ENCODE results near the gene TMEM62. TPM values are rescaled to one million over a fixed set of nuclear protein-coding genes. Genes with fewer than 3 reads are reported as not detected.

Gene TMEM62
- polyA plus RNA-seq: 10 to 100 TPM in 2 of 3 donors, 1 to 10 TPM in 1; 9.3 to 12.7 (median 12.5) TPM

DNA sequence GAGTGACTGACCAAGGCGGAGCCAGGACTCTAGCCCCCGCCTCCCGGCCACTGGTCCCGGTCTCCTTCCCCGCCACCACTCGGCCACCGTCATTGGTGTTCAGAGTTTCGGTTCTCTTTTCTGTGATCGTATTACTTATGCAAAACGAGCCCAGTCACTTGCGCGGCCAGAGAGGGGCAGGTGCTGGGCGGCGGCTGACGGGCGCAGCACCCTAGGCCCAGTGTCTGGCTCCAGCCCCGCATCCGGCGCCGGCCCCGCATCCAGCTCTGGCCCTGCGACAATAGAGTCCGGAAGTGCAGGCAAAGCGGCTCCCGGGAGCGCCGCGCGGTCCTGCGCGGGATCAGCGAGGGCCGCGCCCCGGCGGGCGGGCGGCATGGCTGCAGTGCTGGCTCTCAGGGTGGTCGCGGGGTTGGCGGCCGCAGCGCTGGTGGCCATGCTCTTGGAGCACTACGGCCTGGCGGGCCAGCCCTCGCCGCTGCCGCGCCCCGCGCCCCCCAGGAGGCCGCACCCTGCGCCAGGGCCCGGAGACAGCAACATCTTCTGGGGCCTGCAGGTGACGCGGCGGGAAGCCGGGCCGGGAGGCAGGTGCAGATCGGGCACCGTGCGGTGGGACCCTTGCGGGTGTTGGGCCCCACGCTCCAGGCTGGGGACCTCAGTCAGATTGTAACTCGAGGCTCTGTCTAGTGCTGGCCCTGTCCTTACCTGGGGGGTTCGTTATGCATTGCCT lies at the start of gene TMEM62:
Gene TMEM62 (plus strand): TSS at position 157 of the 727 bp plus-strand sequence. CDS start 217 bp downstream, at position 374.
- Mint-ChIP-seq H3K27me3 (ENCODE audit: low read depth in 3 of 3) (peaks cover 2 to 11% (median 2%) of the 10 kb centered on the region in 3 donors), H3K9me3 (peaks cover 0 to 6% (median under 1%) of the 10 kb centered on the region in 6 donors), H3K27ac (peak within 1 kb of the TSS; percentile 93 to 97 (median 95)), H3K4me1 (peaks cover 25 to 44% of the 10 kb centered on the region in 2 donors), H3K36me3 (peaks cover 9 to 14% (median 11%) of the 10 kb centered on the region in 3 donors), H3K4me3 (peak within 1 kb of the TSS; percentile 92 to 95 (median 93))
- DNase-seq: peak; percentile 79 to 80 (median 79)

DNA sequence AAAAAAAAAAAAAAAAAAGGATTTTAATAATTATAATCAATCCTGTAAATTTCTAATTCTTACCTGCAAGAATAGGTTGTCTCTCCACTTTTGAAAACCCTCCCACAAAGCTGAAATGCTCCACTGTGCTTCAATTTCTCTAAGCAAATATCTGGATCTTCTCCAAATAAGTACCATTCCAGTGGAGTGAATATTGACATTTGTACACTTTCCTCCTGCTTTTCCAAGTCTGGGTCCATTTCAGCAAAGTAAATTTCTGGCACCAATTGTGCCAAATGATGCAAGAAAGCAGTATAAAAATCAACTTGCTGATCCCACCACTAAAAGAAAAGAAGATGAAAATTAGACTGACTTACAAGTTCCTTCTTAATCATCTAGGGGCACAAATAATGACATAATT lies 47.5 kb upstream of the TMEM62 start:
- peaks cover 9 to 25% (median 23%) of the 10 kb centered on the region in 3 donors for H3K36me3 Mint-ChIP-seq
- peak overlapping the region in 3 of 6 donors; percentile 7 to 51 (median 17) for H3K27ac Mint-ChIP-seq
- no peak for DNase-seq
- no peaks in the 10 kb centered on the region for H3K27me3 Mint-ChIP-seq (ENCODE audit: low read depth in 3 of 3)
- no peak overlapping the region for H3K4me3 Mint-ChIP-seq
- no peaks in the 10 kb centered on the region for H3K9me3 Mint-ChIP-seq
- peaks cover 34 to 48% of the 10 kb centered on the region in 2 donors for H3K4me1 Mint-ChIP-seq

DNA sequence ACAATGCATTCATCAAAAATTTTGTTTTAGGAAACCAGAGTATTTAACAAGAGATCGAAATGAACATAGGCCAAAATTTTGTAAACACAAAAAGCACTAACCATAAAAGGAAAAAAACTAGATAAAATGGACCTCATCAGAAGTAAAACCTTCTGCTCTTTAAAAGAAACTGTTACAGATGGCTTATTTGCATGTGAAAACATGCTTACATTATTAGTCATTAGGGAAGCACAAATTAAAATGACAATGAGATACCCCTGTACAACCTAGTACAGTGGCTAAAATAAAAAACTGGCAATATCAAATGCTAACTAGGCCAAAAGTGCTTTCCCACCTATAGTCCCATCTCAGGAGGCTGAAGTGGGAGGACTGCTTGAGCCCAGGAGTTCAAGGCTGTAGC lies 46.8 kb upstream of the TMEM62 start:
- Mint-ChIP-seq H3K4me1 (peaks cover 34 to 48% of the 10 kb centered on the region in 2 donors), H3K36me3 (peaks cover 9 to 25% (median 23%) of the 10 kb centered on the region in 3 donors), H3K9me3 (no peaks in the 10 kb centered on the region), H3K27ac (peak overlapping the region in 4 of 6 donors; percentile 39 to 71 (median 54)), H3K4me3 (no peak overlapping the region), H3K27me3 (ENCODE audit: low read depth in 3 of 3) (no peaks in the 10 kb centered on the region)
- no peak for DNase-seq

DNA sequence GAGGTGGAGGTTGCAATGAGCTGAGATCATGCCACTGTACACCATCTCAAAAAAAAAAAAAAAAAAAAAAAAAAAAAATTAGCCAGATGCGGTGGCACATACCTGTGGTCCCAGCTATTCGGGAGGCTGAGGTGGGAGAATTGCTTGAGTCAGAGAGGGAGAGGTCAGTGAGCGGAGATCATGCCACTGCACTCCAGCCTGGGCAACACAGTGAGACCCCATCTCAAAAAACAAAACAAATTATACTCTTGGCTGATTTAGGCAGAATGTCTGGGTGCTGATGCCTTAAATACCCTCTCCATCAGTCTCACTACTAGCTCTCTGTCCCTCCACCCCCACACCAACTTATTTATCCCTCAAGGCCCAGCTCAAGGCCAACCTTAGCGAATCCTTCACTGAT lies 41.5 kb upstream of the TMEM62 start:
- Mint-ChIP-seq H3K4me1 (peaks cover 39 to 75% of the 10 kb centered on the region in 2 donors), H3K9me3 (no peaks in the 10 kb centered on the region), H3K4me3 (no peak overlapping the region), H3K27me3 (ENCODE audit: low read depth in 3 of 3) (peaks cover 0 to 2% (median 0%) of the 10 kb centered on the region in 3 donors), H3K27ac (peak overlapping the region in 3 of 6 donors; percentile 28 to 77 (median 58)), H3K36me3 (peaks cover 4 to 10% (median 4%) of the 10 kb centered on the region in 3 donors)
- no peak for DNase-seq

DNA sequence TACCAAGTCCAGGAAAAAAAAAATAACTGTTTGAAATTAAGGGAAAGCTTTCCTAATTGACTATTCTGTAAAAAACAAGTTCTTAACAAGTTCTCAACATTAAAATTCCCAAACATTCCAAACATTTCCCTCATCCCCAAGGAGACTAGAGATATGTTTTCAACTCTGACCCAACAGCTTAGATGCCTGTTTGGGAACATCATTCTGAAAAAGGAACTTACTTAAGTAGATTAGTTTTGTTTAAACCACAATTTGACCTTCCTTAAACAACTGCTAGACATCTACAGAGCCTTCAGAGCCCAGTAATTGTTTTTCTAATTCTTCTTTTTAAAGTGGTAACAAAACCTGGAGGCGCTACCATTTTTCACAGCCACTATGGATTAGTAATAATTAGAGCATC lies 40.4 kb upstream of the TMEM62 start:
- Mint-ChIP-seq H3K4me1 (peaks cover 45 to 79% of the 10 kb centered on the region in 2 donors), H3K9me3 (no peaks in the 10 kb centered on the region), H3K36me3 (peaks cover 4 to 10% (median 10%) of the 10 kb centered on the region in 3 donors), H3K27me3 (ENCODE audit: low read depth in 3 of 3) (peaks cover 0 to 2% (median 0%) of the 10 kb centered on the region in 3 donors), H3K27ac (no peak overlapping the region), H3K4me3 (no peak overlapping the region)
- no peak for DNase-seq

DNA sequence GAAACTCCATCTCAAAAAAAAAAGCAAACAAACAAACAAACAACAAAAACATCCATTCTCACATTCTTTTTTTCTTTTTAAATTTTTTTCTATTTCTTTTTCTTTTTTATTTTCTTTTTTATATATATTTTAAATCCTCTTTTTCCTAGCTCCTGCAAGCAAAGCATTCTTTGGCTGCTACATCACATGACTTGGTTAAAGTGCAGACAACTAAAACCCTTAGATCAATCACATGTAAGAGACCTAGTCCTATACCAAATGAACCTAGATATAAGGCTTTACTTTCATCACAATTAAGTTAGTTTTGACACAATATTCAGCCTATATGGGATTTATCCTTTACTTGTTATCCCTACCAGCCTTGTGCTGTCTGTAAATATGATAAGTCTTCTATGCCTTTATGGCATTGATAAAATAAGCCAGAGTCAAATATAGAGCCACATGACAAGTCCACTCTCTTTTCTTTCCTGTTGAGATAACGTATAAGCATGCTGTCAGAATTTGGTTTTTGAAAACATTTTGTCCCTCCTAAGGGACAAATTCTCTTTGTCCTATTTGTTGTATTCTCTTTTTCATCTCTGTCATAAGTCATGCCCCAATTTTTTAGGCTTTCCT lies 38.9 kb upstream of the TMEM62 start:
- Mint-ChIP-seq H3K4me3 (no peak overlapping the region), H3K27me3 (ENCODE audit: low read depth in 3 of 3) (peaks cover 0 to 2% (median 0%) of the 10 kb centered on the region in 3 donors), H3K27ac (peak overlapping the region in 4 of 6 donors; percentile 2 to 61 (median 24)), H3K4me1 (peaks cover 43 to 81% of the 10 kb centered on the region in 2 donors), H3K9me3 (no peaks in the 10 kb centered on the region), H3K36me3 (peaks cover 6 to 10% (median 10%) of the 10 kb centered on the region in 3 donors)
- no peak for DNase-seq

DNA sequence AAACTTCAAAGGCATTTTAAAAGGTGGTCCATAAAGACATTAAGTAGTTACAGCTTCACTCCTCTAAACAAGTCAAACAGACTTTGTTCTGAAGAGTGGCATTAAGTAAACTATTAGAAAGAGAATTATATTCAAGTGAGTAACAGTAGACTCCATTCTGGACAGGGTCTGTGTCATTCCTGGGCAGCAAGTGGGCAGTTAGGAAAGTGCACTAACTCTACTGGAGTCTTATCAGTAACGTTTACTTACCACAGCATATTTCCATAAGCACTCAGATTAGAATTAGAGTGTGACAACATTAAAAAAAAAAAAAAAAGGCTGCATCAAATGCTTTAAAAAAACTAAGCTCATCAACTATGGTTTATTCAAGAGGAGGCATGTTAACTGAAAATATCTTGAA lies 38.1 kb upstream of the TMEM62 start:
- peak overlapping the region in 3 of 6 donors; percentile 3 to 29 (median 22) for H3K27ac Mint-ChIP-seq
- peaks cover 42 to 81% of the 10 kb centered on the region in 2 donors for H3K4me1 Mint-ChIP-seq
- DNase-seq: no peak
- H3K4me3 Mint-ChIP-seq: no peak overlapping the region
- peaks cover 0 to 2% (median 0%) of the 10 kb centered on the region in 3 donors for H3K27me3 Mint-ChIP-seq (ENCODE audit: low read depth in 3 of 3)
- no peaks in the 10 kb centered on the region for H3K9me3 Mint-ChIP-seq
- H3K36me3 Mint-ChIP-seq: peaks cover 8 to 13% (median 13%) of the 10 kb centered on the region in 3 donors

DNA sequence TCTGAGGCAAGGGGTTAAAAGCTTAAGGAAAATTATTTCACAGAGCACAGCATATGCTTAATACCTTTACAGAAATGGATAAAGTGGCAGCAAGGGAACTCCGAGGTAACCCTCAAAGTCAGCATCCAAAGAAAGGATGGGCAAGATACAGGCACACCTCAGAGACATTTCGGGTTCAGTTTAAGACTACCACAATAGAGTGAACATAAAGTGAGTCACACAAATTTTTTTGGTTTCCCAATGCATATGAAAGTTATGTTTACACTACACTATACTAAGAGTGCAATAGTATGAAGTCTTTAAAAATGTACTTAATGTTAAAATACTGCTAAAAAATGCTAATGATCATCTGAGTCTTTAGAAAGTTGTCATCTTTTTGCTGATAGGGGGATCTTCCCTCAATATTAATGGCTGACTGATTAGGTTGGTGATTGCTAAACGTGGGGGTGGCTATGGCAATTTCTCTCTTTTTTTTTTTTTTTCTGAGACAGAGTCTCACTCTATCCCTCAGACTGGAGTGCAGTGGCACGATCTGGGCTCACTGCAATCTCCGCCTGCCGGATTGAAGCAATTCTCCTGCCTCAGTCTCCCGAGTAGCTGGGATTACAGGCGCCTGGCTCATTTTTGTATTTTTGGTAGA lies 37.6 kb upstream of the TMEM62 start:
- Mint-ChIP-seq H3K27ac (peak overlapping the region in 2 of 6 donors; percentile 22 to 29), H3K4me3 (no peak overlapping the region), H3K36me3 (peaks cover 9 to 15% (median 14%) of the 10 kb centered on the region in 3 donors)

DNA sequence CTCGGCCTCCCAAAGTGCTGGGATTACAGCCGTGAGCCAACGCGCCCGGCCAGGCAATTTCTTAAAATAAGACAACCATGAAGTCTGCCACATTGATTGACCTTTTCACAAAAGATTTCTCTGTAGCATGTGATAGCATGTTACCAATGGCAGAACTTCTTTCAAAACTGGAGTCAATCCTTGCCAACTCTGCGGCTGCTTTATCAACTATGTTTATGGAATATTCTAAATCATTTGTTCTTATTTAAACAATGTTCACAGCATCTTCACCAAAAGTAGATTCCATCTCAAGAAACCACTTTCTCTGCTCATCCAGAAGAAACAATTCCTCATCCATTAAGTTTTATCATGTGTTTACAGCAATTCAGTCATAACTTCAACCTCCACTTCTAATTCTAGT lies 37.0 kb upstream of the TMEM62 start:
- H3K9me3 Mint-ChIP-seq: no peaks in the 10 kb centered on the region
- peaks cover 48 to 88% of the 10 kb centered on the region in 2 donors for H3K4me1 Mint-ChIP-seq
- H3K36me3 Mint-ChIP-seq: peaks cover 14 to 17% (median 15%) of the 10 kb centered on the region in 3 donors

More for the DNA sequence above, 37.6 kb upstream of the TMEM62 start:
- no peak for DNase-seq
- no peaks in the 10 kb centered on the region for H3K9me3 Mint-ChIP-seq
- H3K27me3 Mint-ChIP-seq (ENCODE audit: low read depth in 3 of 3): peaks cover 0 to 2% (median 1%) of the 10 kb centered on the region in 3 donors
- peaks cover 42 to 82% of the 10 kb centered on the region in 2 donors for H3K4me1 Mint-ChIP-seq

DNA sequence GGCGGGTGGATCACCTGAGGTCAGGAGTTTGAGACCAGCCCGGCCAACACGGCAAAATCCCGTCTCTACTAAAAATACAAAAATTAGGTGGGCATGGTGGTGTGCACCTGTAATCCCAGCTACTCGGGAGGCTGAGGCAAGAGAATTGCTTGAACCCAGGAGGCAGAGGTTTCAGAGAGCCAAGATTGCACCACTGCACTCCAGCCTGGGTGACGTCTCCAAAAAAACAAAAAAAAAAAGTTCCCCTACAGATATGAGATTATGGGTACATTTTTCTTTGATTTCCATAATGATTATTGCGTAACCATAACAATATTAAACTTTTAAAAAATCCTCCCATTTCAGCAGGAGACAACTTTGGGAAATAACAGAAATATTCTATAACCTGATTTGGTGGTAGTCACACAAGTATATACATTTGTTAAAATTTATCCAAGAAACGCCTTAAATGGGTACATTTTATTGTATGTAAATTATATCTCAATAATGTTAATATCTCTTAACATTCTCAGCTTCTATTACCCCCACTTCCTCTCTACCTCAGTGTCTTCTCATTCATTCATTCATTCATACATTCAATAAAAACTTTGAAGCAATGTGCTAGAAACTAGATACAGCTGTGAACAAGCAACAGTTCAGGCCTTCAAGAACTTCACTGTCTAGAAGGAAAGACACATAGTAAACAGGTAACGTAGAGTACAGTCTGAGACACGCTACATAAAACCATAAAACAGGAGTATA lies 34.1 kb upstream of the TMEM62 start:
- Mint-ChIP-seq H3K27me3 (ENCODE audit: low read depth in 3 of 3) (peaks cover 0 to 4% (median 1%) of the 10 kb centered on the region in 3 donors), H3K27ac (no peak overlapping the region), H3K9me3 (no peaks in the 10 kb centered on the region), H3K4me1 (peaks cover 63 to 92% of the 10 kb centered on the region in 2 donors), H3K4me3 (no peak overlapping the region), H3K36me3 (peaks cover 18 to 19% (median 18%) of the 10 kb centered on the region in 3 donors)
- no peak for DNase-seq

More for the DNA sequence above, 37.0 kb upstream of the TMEM62 start:
- Mint-ChIP-seq H3K27ac (peak overlapping the region in 2 of 6 donors; percentile 7 to 47), H3K27me3 (ENCODE audit: low read depth in 3 of 3) (peaks cover 0 to 4% (median 1%) of the 10 kb centered on the region in 3 donors), H3K4me3 (no peak overlapping the region)
- DNase-seq: no peak

DNA sequence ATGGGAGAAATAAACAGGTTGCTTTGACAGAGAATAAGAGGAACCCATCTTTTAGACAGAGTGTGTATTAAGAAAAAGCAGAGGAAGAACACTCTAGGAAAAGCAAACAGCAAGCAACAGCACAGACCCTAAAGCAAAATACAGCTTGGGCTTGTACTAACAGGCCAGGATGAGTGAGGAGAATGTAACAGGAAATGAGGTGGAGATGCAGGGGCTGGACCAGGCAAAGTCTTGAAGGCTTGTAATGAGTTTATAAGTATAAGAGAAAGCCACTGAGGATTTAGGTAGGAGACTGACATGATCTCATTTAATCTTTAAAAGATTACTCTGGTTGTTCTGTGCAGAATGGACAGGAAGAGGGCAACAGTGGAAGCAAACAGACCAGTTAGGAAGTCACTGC lies 32.4 kb upstream of the TMEM62 start:
- peaks cover 17 to 18% (median 18%) of the 10 kb centered on the region in 3 donors for H3K36me3 Mint-ChIP-seq
- H3K27ac Mint-ChIP-seq: peak overlapping the region in 4 of 6 donors; percentile 32 to 87 (median 62)
- no peaks in the 10 kb centered on the region for H3K9me3 Mint-ChIP-seq
- peaks cover 1 to 8% (median 6%) of the 10 kb centered on the region in 3 donors for H3K27me3 Mint-ChIP-seq (ENCODE audit: low read depth in 3 of 3)
- peaks cover 63 to 92% of the 10 kb centered on the region in 2 donors for H3K4me1 Mint-ChIP-seq
- peak overlapping the region in 1 of 5 donors; percentile 37 for H3K4me3 Mint-ChIP-seq
- no peak for DNase-seq

DNA sequence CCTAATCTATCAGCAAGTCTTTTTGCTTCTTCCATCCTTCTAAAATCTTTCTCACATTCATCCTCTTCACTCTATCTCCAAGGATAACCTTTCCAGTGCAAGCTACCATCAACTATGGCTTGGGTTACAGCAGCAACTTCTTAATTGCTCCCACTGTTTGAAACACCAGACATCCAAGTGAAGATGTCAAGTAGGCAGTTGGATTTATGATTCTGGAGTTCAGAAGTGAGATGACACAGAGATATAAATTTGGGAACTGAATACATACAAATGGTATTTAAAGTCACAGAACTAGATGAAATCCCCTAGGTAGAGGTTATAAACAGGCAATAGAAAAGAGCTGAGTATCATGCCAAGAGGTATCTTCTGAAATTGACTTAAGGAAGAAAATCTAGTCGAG lies 31.2 kb upstream of the TMEM62 start:
- no peak for DNase-seq
- peak overlapping the region in 5 of 6 donors; percentile 1 to 80 (median 53) for H3K27ac Mint-ChIP-seq
- peaks cover 65 to 93% of the 10 kb centered on the region in 2 donors for H3K4me1 Mint-ChIP-seq
- H3K36me3 Mint-ChIP-seq: peaks cover 13 to 18% (median 18%) of the 10 kb centered on the region in 3 donors
- no peaks in the 10 kb centered on the region for H3K9me3 Mint-ChIP-seq
- H3K4me3 Mint-ChIP-seq: no peak overlapping the region
- peaks cover 1 to 11% (median 9%) of the 10 kb centered on the region in 3 donors for H3K27me3 Mint-ChIP-seq (ENCODE audit: low read depth in 3 of 3)

DNA sequence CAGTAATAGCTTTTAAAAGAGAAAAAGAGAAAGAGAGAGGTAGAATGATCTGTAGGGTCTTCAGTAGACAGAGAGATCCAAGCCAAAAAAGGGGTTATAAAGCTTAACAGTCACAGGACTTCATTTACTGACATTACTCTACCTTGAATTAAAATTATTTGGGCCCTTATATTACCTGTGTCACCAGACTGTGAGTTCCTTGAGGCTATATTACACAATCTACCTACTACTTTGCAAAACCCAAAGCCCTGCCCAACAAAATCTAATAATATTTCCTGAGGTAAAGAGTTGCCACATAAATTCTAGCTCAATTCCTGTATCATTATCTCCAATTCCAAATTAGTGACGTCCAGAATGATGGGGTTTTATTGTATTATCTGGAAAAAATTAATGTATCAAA lies 29.5 kb upstream of the TMEM62 start:
- Mint-ChIP-seq H3K27ac (peak overlapping the region; percentile 29 to 85 (median 65)), H3K36me3 (peaks cover 12 to 21% (median 13%) of the 10 kb centered on the region in 3 donors), H3K4me1 (peaks cover 60 to 77% of the 10 kb centered on the region in 2 donors), H3K4me3 (peak overlapping the region; percentile 38 to 66 (median 50)), H3K27me3 (ENCODE audit: low read depth in 3 of 3) (peaks cover 1 to 13% (median 9%) of the 10 kb centered on the region in 3 donors), H3K9me3 (no peaks in the 10 kb centered on the region)
- DNase-seq: no peak

Measured in immature natural killer cell (primary cell).